ENCODE results near the gene POP4.

The POP4 gene

DNA sequence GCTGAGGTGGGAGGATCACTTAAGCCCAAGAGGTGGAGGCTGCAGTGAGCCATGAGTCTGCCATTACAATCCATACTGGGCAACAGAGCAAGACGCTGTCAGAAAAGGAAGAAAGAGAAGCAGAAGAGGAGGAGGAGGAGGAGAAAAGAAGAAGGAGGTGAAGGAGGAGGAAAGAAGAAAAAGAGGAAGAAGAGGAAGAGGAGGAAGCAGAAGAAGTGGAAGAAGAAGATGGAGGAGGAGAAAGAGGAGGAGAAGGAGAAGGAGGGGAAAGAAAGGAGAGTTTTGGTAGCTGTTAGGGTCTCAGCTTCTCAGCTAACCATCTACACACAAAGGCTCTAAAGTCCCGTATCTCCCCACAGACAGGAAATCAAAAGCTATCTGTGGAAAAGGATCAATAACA is 35.5 kb downstream of the POP4 start:
- TF ChIP-seq, protein P1, sequence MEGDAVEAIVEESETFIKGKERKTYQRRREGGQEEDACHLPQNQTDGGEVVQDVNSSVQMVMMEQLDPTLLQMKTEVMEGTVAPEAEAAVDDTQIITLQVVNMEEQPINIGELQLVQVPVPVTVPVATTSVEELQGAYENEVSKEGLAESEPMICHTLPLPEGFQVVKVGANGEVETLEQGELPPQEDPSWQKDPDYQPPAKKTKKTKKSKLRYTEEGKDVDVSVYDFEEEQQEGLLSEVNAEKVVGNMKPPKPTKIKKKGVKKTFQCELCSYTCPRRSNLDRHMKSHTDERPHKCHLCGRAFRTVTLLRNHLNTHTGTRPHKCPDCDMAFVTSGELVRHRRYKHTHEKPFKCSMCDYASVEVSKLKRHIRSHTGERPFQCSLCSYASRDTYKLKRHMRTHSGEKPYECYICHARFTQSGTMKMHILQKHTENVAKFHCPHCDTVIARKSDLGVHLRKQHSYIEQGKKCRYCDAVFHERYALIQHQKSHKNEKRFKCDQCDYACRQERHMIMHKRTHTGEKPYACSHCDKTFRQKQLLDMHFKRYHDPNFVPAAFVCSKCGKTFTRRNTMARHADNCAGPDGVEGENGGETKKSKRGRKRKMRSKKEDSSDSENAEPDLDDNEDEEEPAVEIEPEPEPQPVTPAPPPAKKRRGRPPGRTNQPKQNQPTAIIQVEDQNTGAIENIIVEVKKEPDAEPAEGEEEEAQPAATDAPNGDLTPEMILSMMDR (conservative IDR thresholded peaks at IDR 0.05; ENCODE audit: low read length), result no peak
- DNase-seq (ENCODE audit: low read depth), result no peak
- no peak overlapping the region for H3K4me3 ChIP-seq (ENCODE audit: low read length)

DNA sequence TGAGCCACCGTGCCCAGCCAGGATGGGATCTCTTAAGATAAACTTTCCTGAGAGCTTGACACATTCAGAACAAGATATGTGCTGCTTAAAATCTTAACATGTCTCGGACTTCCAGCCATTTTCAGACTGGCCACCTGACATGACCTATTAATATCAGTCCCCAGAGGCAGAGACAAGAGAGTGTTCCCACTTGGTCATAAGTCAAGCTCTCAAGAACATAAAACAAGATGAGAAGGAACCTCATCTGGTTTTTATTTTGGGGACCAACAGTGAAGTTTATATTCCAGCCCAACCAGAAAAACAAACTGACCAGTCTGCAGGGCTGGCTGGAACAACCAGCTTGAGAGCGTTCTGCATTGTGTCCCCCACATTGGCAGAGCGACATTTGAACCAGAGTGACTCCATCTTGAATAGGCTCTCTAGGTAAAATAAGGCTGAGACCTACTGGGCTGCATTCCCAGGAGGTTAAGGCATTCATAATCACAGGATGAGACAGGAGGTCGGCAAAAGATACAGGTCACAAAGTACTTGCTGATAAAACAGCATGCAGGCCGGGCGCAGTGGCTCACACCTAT is 37.4 kb downstream of the POP4 start:
- DNase-seq (ENCODE audit: low read depth), result peak; percentile 9
- no peak overlapping the region for H3K4me3 ChIP-seq (ENCODE audit: low read length)
- TF ChIP-seq, protein P1 (conservative IDR thresholded peaks at IDR 0.05; ENCODE audit: low read length), result no peak

DNA sequence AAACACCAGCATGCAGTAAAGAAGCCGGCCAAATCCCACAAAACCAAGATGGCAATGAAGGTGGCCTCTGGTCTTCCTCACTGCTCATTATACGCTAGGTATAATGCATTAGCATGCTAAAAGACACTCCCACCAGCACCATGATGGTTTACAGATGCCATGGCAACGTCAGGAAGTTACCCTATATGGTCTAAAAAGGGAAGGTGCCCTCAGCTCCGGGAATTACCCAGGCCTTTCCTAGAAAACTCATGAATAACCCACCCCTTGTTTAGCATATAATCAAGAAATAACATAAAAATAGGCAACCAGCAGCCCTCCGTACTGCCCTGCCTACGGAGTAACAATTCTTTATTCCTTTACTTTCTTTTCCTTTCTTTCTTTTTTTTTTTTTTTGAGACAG is 38.1 kb downstream of the POP4 start:
- DNase-seq (ENCODE audit: low read depth), result no peak
- TF ChIP-seq, protein P1 (conservative IDR thresholded peaks at IDR 0.05; ENCODE audit: low read length), result no peak
- H3K4me3 ChIP-seq (ENCODE audit: low read length), result no peak overlapping the region

DNA sequence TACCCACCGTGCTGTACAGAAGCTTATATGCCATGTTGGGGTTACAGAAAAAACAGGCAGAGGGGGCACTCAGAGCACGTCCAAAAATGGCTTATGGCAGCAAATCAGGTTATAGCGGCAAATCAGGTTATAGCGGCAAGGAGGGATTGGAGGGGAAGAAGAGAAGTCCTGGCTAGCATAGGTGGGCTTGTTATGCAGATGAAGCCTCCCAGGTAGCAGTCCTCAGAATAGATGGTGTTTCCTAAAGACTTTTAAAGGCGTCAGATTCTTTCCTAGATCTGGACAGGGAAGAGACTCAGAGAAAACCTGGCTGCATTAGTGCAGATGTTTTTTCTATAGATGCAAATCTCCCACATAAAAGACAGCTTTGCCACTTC is 39.4 kb downstream of the POP4 start:
- H3K4me3 ChIP-seq (ENCODE audit: low read length), result no peak overlapping the region
- TF ChIP-seq, protein P1 (conservative IDR thresholded peaks at IDR 0.05; ENCODE audit: low read length), result no peak
- no peak for DNase-seq (ENCODE audit: low read depth)

DNA sequence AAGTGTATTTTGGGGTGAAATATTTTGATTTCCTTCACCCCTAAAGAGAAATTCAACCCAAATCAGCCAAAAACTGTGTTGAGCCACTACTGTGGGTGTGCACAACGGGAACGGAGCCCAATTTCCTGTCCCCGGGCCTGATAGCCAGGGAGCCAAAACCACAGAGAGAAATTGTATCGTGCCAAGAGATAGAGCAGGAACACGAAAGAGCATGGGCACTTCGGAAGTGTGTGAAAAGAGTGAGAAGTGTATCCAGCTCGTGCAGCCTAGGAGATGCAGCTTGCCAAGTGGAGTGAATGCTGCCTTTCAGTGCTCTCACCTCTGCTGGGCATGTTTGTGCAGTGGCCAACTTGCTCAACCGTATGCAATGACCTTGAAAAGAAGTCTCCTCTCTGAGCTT is 39.8 kb downstream of the POP4 start:
- peak; percentile 54 for DNase-seq (ENCODE audit: low read depth)
- TF ChIP-seq, protein P1 (conservative IDR thresholded peaks at IDR 0.05; ENCODE audit: low read length), result no peak
- no peak overlapping the region; the same call in 1 of the 2 replicates for H3K4me3 ChIP-seq (ENCODE audit: low read length)

DNA sequence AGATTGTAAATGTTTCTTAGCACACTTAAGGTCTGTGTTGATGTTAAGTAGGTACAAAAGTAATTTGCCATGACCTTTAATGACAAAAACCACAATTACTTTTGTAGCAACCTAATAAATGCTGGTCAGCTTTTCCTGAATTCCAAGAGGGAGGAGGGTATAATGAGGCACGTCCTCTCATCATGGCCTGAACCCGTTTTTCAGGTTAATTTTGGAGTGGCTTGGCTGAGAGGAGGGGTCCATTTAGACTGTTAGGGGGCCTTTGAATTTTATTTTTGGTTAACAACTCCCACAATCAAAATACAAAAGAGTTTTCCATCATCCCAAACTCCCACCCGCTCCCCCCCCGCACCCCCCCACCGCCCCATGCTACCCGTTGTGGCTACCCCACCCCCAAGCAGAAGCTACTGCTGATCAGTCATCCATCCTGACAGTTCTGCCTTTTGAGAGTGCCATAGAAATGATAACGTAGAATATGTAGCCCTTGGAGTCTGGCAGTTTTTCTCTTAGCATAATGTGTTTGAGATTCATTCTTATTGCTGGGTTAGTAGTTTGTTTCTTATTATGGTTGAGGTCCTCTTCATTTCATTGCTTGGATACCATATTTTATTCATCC is 44.8 kb downstream of the POP4 start:
- H3K4me3 ChIP-seq (ENCODE audit: low read length), result no peak overlapping the region
- TF ChIP-seq, protein P1 (conservative IDR thresholded peaks at IDR 0.05; ENCODE audit: low read length), result no peak
- no peak for DNase-seq (ENCODE audit: low read depth)

DNA sequence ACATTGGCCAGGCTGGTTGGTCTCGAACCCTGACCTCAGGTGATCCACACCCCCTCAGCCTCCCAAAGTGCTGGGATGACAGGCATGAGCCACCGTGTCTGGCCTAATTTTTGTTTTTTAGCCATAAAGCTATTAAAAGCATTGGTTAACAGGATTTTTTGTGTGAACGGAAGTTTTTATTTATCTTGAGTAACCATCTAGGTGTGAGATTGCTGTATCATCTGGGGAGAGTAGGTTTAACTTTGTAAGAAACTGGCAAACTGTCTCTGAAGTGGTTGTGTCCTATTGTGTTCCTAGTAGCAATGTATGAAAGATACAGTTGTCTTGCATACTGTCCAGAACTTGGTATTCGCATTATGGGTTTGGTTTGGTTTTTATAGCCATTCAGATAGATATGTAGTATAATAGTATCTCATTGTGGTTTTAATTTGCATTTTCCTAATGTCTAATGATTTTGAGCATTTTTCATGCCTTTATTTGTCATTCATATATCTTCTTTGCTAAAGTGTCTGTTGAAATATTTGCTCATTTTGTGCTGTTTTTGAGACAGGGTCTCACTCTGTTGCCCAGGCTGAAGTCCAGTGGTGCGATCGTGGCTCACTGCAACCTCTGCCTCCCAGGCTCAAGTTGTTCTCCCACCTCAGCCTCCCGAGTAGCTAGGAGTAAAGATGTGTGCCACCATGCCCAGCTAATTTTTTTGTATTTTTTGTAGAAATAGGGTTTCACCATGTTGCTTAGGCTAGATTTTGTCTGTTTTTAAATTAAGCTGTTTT is 45.7 kb downstream of the POP4 start:
- H3K4me3 ChIP-seq (ENCODE audit: low read length), result no peak overlapping the region
- DNase-seq (ENCODE audit: low read depth), result no peak
- TF ChIP-seq, protein P1 (conservative IDR thresholded peaks at IDR 0.05; ENCODE audit: low read length), result no peak

All from AG10803 (cell line).